ELF-1 (cell line): ENCODE results near the gene CEACAM20.
"Not testable (repeated sequence)": the region's sequence is repeated elsewhere in the genome, so short reads cannot be mapped to it uniquely, and the experiment has no call there.

Experiments used
- DNase-seq: peaks from one replicate; pipeline ENCODE4 v3.0.0-alpha.2; 2016; ENCODE audit warnings: low read depth, low spot score

Gene CEACAM20

GRCh38 chr19:44529536-44529935, at the start of gene CEACAM20:
Gene CEACAM20, minus strand, starts transcription at chr19:44529675. Its CDS starts 166 bp downstream, at chr19:44529509.
- no peak for DNase-seq

- DNase-seq = no peak
Observed at GRCh38 chr19:44577566-44577874, 48.0 kb upstream of the CEACAM20 start.

DNA sequence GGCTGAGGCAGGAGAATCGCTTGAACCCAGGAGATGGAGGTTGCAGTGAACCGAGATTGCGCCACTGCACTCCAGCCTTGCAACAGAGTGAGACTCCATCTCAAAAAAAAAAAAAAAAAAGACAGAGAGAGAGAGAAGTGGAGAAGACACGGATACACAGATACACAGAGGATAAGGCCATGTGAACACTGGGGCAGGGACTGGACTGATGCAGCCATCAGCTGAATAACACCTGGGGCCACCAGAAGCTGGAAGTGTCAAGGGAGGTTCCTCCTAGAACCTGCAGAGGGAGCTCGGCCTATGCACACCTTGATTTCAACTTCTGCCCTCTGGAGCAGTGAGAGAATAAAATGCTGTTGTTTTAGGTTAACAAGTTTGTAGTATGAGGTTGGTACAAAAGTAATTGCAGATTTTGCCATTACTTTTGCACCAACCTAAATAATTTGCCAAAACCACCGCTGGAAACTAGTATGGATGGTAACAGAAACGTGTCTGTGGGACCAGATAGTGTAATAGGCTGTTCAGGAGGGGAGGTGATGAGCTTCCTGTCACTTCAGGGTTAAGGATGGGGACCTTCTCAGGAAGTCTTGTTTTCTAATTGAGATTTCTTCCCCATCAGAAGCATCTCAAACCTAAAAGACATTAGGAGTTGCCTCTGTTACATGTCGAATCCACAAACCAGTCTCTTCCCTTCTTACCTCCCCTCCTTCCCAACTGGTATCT, 47.5 kb upstream of the CEACAM20 start:
- DNase-seq = peak; percentile 76

DNA sequence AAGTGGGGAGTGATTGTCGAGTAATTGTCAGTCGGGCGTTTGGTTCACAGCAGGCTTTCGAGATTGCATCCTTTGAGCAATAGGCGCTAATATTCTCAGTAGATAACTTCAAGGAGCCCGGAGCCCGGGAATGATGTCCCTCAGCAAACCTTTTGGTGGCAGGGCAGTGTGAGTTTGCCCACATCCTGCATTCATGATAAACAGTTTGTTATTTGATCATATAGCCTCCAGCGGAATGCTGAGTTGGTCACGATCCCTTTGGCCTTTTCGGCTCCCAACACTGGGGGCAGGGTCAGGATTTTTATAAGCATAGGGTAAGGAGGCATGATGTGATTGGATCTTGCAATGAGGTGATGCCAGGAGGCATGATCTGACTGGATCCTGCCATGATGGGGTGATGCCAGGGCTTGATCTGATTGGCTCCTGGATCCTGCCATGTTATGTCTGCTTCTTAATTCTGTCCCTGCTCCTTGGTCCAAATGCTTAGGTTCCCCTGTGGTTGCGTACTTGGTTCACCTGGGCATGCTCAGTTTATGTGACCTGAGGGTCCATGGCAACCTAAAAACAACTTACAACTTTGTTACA, 45.7 kb upstream of the CEACAM20 start:
- peak; percentile 24 for DNase-seq

- no peak for DNase-seq
Observed at GRCh38 chr19:44574186-44574950, 44.9 kb upstream of the CEACAM20 start.

DNA sequence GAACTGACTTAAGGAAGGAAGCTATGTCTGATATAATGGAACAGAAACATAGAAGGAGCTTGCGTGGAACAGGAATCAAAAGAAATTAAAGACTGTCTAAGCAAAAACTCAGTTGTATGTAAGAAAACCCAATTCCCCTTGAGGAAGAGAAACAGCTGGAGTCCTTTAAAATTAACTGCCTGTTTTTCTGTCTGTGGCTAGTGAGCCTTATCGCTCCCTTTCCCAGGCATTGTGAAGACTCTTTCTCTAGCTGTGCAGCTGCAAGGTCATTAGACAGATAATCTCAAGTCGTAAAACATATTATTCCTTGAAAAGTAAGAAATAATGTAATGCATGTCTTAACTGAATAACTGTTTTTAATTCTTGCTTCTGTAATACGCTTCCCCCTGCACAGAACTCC, 44.2 kb upstream of the CEACAM20 start:
- DNase-seq = no peak

DNA sequence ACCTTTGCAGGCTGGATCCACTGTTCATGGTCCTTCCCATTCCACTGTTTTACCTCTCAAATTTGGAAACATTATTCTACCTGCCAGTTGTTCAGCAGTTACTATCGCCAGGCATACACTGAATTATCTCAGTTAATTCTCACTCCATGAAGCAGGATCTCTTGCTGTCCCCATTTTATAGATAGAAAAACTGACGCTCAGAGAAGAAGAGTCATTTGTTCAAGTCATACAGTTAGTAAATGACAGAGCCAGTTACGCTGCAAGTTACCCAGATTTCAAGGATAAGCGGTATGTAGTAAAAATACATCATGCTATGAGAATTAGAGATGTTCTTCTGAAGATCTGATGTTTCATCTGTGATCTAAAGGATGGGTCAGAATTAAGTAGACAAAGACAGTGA, 43.7 kb upstream of the CEACAM20 start:
- DNase-seq = no peak

- DNase-seq = no peak
Observed at GRCh38 chr19:44572581-44572900, 43.1 kb upstream of the CEACAM20 start.

GRCh38 chr19:44571830-44572580, 42.5 kb upstream of the CEACAM20 start:
- DNase-seq = no peak

- peak; percentile 87 for DNase-seq
Observed at GRCh38 chr19:44570984-44571684, 41.7 kb upstream of the CEACAM20 start.

GRCh38 chr19:44570603-44570983, 41.1 kb upstream of the CEACAM20 start:
- DNase-seq = no peak

GRCh38 chr19:44567745-44568144, 38.3 kb upstream of the CEACAM20 start:
- DNase-seq = no peak

DNA sequence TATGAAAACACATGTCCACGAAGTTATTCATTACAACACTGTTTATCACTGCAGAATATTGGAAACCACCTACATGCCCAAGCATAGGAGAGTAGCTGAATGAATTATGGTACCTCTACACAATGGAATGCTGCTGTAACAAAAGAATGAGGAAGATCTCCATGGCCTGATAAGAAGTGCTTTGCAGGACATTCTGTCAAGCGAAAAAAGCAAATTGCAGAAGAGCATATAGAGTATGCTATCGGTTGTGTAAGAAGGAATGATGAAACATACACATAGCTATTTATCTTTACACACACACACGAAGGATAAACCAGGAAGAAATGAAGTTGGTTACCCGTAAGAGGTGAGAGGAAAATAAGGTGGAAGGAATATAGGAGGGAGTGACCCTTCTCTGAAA, 37.5 kb upstream of the CEACAM20 start:
- DNase-seq = no peak

DNA sequence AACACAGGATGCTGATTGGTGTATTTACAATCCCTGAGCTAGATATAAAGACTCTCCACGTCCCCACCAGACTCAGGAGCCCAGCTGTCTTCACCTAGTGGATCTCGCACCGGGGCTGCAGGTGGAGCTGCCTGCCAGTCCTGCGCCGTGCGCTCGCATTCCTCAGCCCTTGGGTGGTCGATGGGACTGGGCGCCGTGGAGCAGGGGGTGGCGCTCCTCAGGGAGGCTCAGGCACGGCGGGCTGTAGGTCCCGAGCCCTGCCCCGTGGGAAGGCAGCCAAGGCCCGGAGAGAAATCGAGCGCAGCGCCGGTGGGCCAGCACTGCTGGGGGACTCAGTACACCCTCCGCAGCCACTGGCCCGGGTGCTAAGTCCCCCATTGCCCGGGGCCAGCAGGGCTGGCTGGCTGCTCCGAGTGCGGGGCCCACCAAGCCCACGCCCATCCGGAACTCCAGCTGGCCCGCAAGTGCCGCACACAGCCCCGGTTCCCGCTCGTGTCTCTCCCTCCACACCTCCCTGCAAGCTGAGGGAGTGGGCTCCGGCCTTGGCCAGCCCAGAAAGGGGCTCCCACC, 33.7 kb upstream of the CEACAM20 start:
- not testable (repeated sequence) for DNase-seq

DNA sequence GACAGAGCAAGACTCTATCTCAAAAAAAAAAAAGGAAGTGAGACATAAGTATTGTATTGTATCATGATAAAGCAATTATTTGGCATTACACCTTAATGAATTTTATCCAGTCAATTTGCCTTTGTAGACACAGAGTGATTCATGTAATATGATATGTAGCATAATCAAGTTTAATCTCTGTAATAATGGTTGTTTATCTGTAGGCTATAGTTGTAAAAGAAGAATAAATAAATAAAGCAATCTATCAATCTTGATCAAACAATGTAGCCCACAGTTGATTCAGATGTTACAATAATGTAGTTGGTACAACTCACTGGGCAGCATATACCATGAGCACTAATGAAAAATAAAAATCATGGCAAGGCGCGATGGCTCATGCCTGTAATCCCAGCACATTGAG, 28.5 kb upstream of the CEACAM20 start:
- DNase-seq = no peak

DNA sequence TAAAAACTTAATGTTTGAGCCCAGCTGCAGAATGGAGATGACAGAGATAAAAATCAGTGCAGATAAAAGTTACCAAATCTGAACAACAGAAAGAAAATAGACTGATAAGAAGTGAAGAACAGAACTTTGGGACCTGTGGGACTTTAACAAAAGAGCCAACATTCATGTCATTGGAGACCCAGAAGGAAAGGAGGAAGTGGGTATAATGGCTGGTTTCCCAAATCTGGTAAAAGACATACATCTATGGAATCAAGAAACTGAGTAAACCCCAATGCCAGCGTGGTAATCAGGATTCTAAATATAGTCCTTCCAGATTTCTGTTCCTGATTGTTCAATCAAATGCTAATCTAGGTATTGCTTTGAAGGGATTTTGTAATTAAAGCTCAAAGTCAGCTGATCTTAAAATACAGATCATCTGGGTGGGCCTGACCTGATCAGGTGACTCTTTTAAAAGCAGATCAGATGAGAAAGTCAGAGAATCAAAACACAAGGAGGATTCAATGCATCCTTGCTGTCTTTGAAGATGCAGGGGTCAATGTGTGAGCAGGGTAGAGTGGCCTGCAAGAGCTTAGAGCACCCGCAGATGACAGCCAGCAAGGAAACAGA, 25.3 kb upstream of the CEACAM20 start:
- no peak for DNase-seq

GRCh38 chr19:44553478-44554171, 24.1 kb upstream of the CEACAM20 start:
- DNase-seq = no peak

GRCh38 chr19:44552324-44552723, 22.8 kb upstream of the CEACAM20 start:
- peak; percentile 94 for DNase-seq

DNA sequence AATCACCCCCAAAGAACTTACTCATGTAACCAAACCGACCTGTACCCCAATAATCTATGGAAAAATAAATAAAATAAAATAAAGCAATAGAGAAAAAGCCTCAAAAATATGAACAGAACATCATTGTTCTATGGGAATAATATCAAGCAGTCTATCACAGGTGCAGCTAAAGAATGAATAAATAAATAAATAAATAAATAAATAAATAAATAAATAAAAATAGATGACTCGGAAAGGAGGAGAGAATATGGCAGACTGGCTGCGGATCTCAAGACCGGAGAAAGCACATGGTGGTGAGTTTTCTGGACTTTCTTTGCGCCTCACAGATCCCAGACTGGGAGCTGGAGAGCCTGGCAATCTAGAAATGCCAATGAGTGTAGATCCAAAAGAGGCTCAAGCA, 22.4 kb upstream of the CEACAM20 start:
- no peak for DNase-seq

- not testable (repeated sequence) for DNase-seq
Observed at GRCh38 chr19:44550976-44551375, 21.5 kb upstream of the CEACAM20 start.
